H1 (cell line): ENCODE measurements around the gene CNGB1. TPM values are rescaled to one million over a fixed set of nuclear protein-coding genes. Genes with fewer than 3 reads are reported as not detected.

Source experiments
- CTCF ChIA-PET: fragments of 300-600 bp; sonication (Branson Sonifier 250); formaldehyde crosslinking; loops from one replicate; lab custom pipeline; 2021; ENCODE audit not compliant: partially characterized antibody; lab: Charles Lee
- POLR2A ChIA-PET: fragments of 300-600 bp; sonication (Branson Sonifier 250); formaldehyde crosslinking; loops from one replicate; lab custom pipeline; 2021; ENCODE audit warnings: inconsistent platforms; ENCODE audit not compliant: partially characterized antibody; lab: Charles Lee
- DNase-seq, 2 experiments: peaks; one replicate each; pipeline versions ENCODE4 v3.0.0 to v3.0.0-alpha.2; 2010 to 2022; ENCODE audit warnings: low spot score in 2 of 2, low read depth in 1 of 2, mixed read lengths in 1 of 2
- FAIRE-seq: peaks from 2 replicates; lab custom pipeline; 2011; peaks lifted over from hg19 to GRCh38; lab: Jason Lieb, UNC
- H2AFZ ChIP-seq: 2 replicates; pipeline ENCODE4 v1.8.1; 2012; ENCODE audit warnings: low read length, inconsistent platforms
- H2AK5ac ChIP-seq: 2 replicates; pipeline ENCODE4 v1.6.1; 2013; ENCODE audit warnings: low read depth, low read length
- H2BK120ac ChIP-seq: replicated peaks from 2 replicates; pipeline ENCODE3; 2013; ENCODE audit warnings: low read depth, low read length, inconsistent platforms
- H2BK12ac ChIP-seq: 2 replicates; pipeline ENCODE4 v1.6.1; 2013; ENCODE audit warnings: low read depth, low read length
- H2BK15ac ChIP-seq: 2 replicates; pipeline ENCODE4 v1.6.1; 2013; ENCODE audit warnings: low read length
- H2BK20ac ChIP-seq: 2 replicates; pipeline ENCODE4 v1.6.1; 2013; ENCODE audit warnings: low read length
- H2BK5ac ChIP-seq: 2 replicates; pipeline ENCODE4 v1.6.1; 2013; ENCODE audit warnings: low read depth, low read length
- H3K14ac ChIP-seq: 2 replicates; pipeline ENCODE4 v1.6.1; 2013; ENCODE audit warnings: inconsistent platforms; ENCODE audit not compliant: insufficient read length
- H3K18ac ChIP-seq: 2 replicates; pipeline ENCODE4 v1.6.1; 2013; ENCODE audit warnings: low read length; ENCODE audit errors: extremely low read depth
- H3K23ac ChIP-seq: 2 replicates; pipeline ENCODE4 v1.6.1; 2013; ENCODE audit warnings: inconsistent platforms; ENCODE audit not compliant: insufficient read length
- H3K23me2 ChIP-seq: 2 replicates; pipeline ENCODE4 v1.6.1; 2013; ENCODE audit warnings: low read depth, low read length
- H3K27ac ChIP-seq: 2 replicates; pipeline ENCODE4 v1.6.1; 2011; ENCODE audit warnings: low read depth, low read length, inconsistent platforms
- H3K27me3 ChIP-seq, 4 experiments: replicated peaks in 1 of 4; 1 replicate in 1 of 4; 2 replicates in 3 of 4; pipeline versions ENCODE4 v1.6.1 to v1.8.1; 2011 to 2013; ENCODE audit warnings: low read length in 3 of 4, mild to moderate bottlenecking in 3 of 4, inconsistent platforms in 2 of 4, mixed read lengths in 2 of 4, moderate library complexity in 1 of 4; ENCODE audit not compliant: control insufficient read depth in 3 of 4, insufficient read depth in 3 of 4; ENCODE audit errors: extremely low read depth in 1 of 4
- H3K36me3 ChIP-seq, 4 experiments: 2 replicates each; pipeline versions ENCODE4 v1.6.1 to v1.8.1; 2011 to 2013; ENCODE audit warnings: mild to moderate bottlenecking in 4 of 4, low read length in 3 of 4, moderate library complexity in 2 of 4, control low read depth in 1 of 4, inconsistent platforms in 1 of 4; ENCODE audit not compliant: insufficient read depth in 4 of 4, control insufficient read depth in 2 of 4
- H3K4ac ChIP-seq: replicated peaks from 2 replicates; pipeline ENCODE3; 2013; ENCODE audit warnings: low read length, low read depth, mixed read lengths, inconsistent platforms; ENCODE audit not compliant: insufficient read length
- H3K4me1 ChIP-seq, 4 experiments: replicated peaks in 1 of 4; 1 replicate in 1 of 4; 2 replicates in 3 of 4; pipeline versions ENCODE4 v1.6.1 to v1.8.1; 2011 to 2013; ENCODE audit warnings: low read length in 3 of 4, inconsistent platforms in 2 of 4, mixed read lengths in 1 of 4; ENCODE audit not compliant: insufficient read depth in 4 of 4, control insufficient read depth in 3 of 4
- H3K4me2 ChIP-seq, 2 experiments: 2 replicates each; pipeline versions ENCODE4 v1.6.1 to v1.8.1; 2011 to 2013; ENCODE audit warnings: low read depth in 2 of 2, low read length in 2 of 2, control low read depth in 1 of 2, inconsistent platforms in 1 of 2, mild to moderate bottlenecking in 1 of 2; ENCODE audit not compliant: insufficient read depth in 1 of 2
- H3K4me3 ChIP-seq, 4 experiments: fragments of 200-600, 300-600 bp in 1 of 4; sonication (generic), shearing (Covaris generic), sonication (Bioruptor Twin) in 1 of 4; 2 replicates each; pipeline versions ENCODE4 v1.5.1 to v1.8.1; 2011 to 2016; ENCODE audit warnings: low read length in 4 of 4, low read depth in 3 of 4, control low read depth in 2 of 4, inconsistent platforms in 2 of 4, mild to moderate bottlenecking in 2 of 4, mixed read lengths in 1 of 4, moderate library complexity in 1 of 4; ENCODE audit not compliant: insufficient read depth in 2 of 4; ENCODE audit errors: extremely low read depth in 1 of 4
- H3K56ac ChIP-seq: replicated peaks from 2 replicates; pipeline ENCODE3; 2013; ENCODE audit warnings: low read depth, mild to moderate bottlenecking, mixed read lengths, low read length, inconsistent platforms; ENCODE audit not compliant: insufficient read length
- H3K79me1 ChIP-seq: 2 replicates; pipeline ENCODE4 v1.6.1; 2013; ENCODE audit warnings: low read depth, low read length, control low read depth
- H3K79me2 ChIP-seq, 2 experiments: 2 replicates each; pipeline versions ENCODE4 v1.6.1 to v1.8.1; 2012 to 2013; ENCODE audit warnings: low read length in 2 of 2, mild to moderate bottlenecking in 2 of 2, inconsistent platforms in 1 of 2; ENCODE audit not compliant: insufficient read depth in 2 of 2, control insufficient read depth in 1 of 2
- H3K9ac ChIP-seq, 4 experiments: replicated peaks in 1 of 4; 1 replicate in 1 of 4; 2 replicates in 3 of 4; pipeline versions ENCODE4 v1.6.1 to v1.8.1; 2011 to 2013; ENCODE audit warnings: low read depth in 3 of 4, low read length in 3 of 4, control low read depth in 2 of 4, mild to moderate bottlenecking in 2 of 4, moderate library complexity in 2 of 4, inconsistent platforms in 1 of 4; ENCODE audit errors: extremely low read depth in 1 of 4
- H3K9me3 ChIP-seq, 2 experiments: 2 replicates each; pipeline versions ENCODE4 v1.6.1 to v1.8.1; 2012 to 2013; ENCODE audit warnings: mild to moderate bottlenecking in 2 of 2, moderate library complexity in 2 of 2, control low read depth in 1 of 2, inconsistent platforms in 1 of 2, low read depth in 1 of 2, low read length in 1 of 2, mixed read lengths in 1 of 2; ENCODE audit not compliant: insufficient read depth in 2 of 2
- H4K20me1 ChIP-seq, 2 experiments: replicated peaks in 1 of 2; 2 replicates each; pipeline versions ENCODE3 to v1.8.1; 2011 to 2013; ENCODE audit warnings: inconsistent platforms in 2 of 2, low read length in 2 of 2, mild to moderate bottlenecking in 1 of 2; ENCODE audit not compliant: insufficient read depth in 2 of 2, control insufficient read depth in 1 of 2
- H4K5ac ChIP-seq: 2 replicates; pipeline ENCODE4 v1.6.1; 2013; ENCODE audit warnings: low read length, low read depth, mixed read lengths, inconsistent platforms; ENCODE audit not compliant: insufficient read length
- H4K8ac ChIP-seq: 2 replicates; pipeline ENCODE4 v1.8.0; 2013; ENCODE audit warnings: mild to moderate bottlenecking, moderate library complexity, low read length, inconsistent platforms; ENCODE audit not compliant: insufficient read depth; ENCODE audit errors: extremely low read depth
- H4K91ac ChIP-seq: replicated peaks from 2 replicates; pipeline ENCODE3; 2013; ENCODE audit warnings: low read length, mixed read lengths, inconsistent platforms; ENCODE audit not compliant: insufficient read length
- NANOG ChIP-seq: IDR thresholded peaks from 2 replicates; pipeline ENCODE4 v1.6.1; 2011; ENCODE audit warnings: low read length, low read depth, mild to moderate bottlenecking, inconsistent platforms; ENCODE audit not compliant: insufficient read depth, poor library complexity, severe bottlenecking
- RAD21 ChIP-seq, 2 experiments: IDR thresholded peaks in 1 of 2; conservative IDR thresholded peaks in 1 of 2; 2 replicates each; pipeline ENCODE4 v1.6.1; 2011; ENCODE audit warnings: low read depth in 2 of 2, low read length in 2 of 2, improper control_type of control experiment in 1 of 2, inconsistent platforms in 1 of 2, mild to moderate bottlenecking in 1 of 2, moderate library complexity in 1 of 2
- TCF12 ChIP-seq: IDR thresholded peaks from 2 replicates; pipeline ENCODE4 v1.6.1; 2011; ENCODE audit warnings: low read depth, mild to moderate bottlenecking, low read length
- TEAD4 ChIP-seq: IDR thresholded peaks from 2 replicates; pipeline ENCODE4 v1.6.1; 2012; ENCODE audit warnings: low read depth, low read length, inconsistent platforms, mixed read lengths
- WGBS, 2 experiments: shearing (Covaris generic) in 1 of 2; methylation state at CpG; one replicate each; pipeline versions ENCODE4 v1.1.6 to v1.1.7; 2013 to 2015; ENCODE audit warnings: low lambda C conversion rate in 2 of 2, mixed read lengths in 2 of 2, inconsistent platforms in 1 of 2, low coverage in 1 of 2, missing lambda C conversion rate in 1 of 2; ENCODE audit not compliant: insufficient replicate concordance in 2 of 2, insufficient coverage in 1 of 2, insufficient read length in 1 of 2; ENCODE audit errors: extremely low coverage in 1 of 2, missing lambda C conversion rate in 1 of 2; 5-methylcytosine and 5-hydroxymethylcytosine counted together
- polyA plus RNA-seq, 7 experiments: library from polyadenylated mRNA; depleted of rRNA in 3 of 7; stranded (reverse) in 5 of 7; unstranded in 2 of 7; fragments of >200 nt in 5 of 7; fragments of 200-250 nt in 2 of 7; gene quantifications; 1 replicate in 5 of 7; 2 replicates in 1 of 7; 4 replicates in 1 of 7; pipeline versions ENCODE4 v1.2.1 to v1.2.3, GENCODE V29; 2011 to 2013; ENCODE audit warnings: missing spikeins in 2 of 7, mixed read lengths in 2 of 7
- total RNA-seq: library from RNA; stranded (reverse); fragmentation: NEBNext Ultra II Directional; extraction: Animal tissue kit (Norgen Biotek cat#: 25700); gene quantifications from 2 replicates; pipeline ENCODE4 v1.2.1, GENCODE V29; 2021
- TF ChIP-seq, protein P1 (sequence below), 3 experiments: IDR thresholded peaks; 1 replicate in 2 of 3; 2 replicates in 1 of 3; pipeline versions ENCODE4 v1.5.1 to v1.6.1; 2011; ENCODE audit warnings: low read length in 3 of 3, mild to moderate bottlenecking in 3 of 3, inconsistent platforms in 2 of 3, low read depth in 1 of 3, moderate library complexity in 1 of 3; ENCODE audit not compliant: insufficient read depth in 1 of 3; ENCODE audit errors: control extremely low read depth in 1 of 3

CNGB1 gene
- total and polyA plus RNA-seq, 2 of the 8 experiments (the other 6 are each of a cell fraction or from before 2014, with no cell fraction given), result not detected

DNA sequence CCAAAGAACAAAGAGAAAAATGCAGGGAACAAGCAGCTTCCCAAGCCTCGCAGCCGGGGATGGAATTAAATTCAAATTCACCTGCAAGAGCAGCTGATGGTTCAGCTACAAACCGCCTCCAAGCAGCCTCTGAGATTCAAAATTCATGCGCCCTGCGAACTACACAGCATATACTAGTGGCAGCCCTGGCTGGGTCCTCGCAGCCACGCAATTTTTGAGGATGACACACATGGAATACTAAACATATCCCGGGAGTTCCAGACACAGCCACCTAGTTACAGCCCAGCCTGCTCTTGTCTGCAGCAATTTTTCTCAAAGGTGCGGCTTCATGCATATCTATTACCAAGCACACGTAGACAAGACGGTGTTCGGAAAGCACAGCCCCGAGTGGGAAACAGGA lies 132.8 kb downstream of the CNGB1 start:
- Histone ChIP-seq H4K8ac (no peak overlapping the region), H3K9ac (no peak overlapping the region), H2BK12ac (no peak overlapping the region; the same call in 1 of the 2 replicates), H3K14ac (no peak overlapping the region), H3K4me3 (no peak overlapping the region), H3K4ac (no peak overlapping the region), H3K36me3 (no peaks in the 10 kb centered on the region), H4K91ac (no peak overlapping the region), H3K79me2 (no peaks in the 10 kb centered on the region), H3K23me2 (no peaks in the 10 kb centered on the region), H4K20me1 (no peaks in the 10 kb centered on the region), H3K27me3 (no peaks in the 10 kb centered on the region), H3K4me2 (no peak overlapping the region), H3K27ac (no peak overlapping the region), H2AFZ (no peak overlapping the region), H3K4me1 (peaks cover 6 to 15% (median 11%) of the 10 kb centered on the region in 4 experiments), H3K79me1 (no peaks in the 10 kb centered on the region), H3K9me3 (no peaks in the 10 kb centered on the region), H2AK5ac (no peak overlapping the region), H2BK120ac (no peak overlapping the region), H2BK5ac (0 out of 2 replicates have a peak overlapping the region, but pooled peaks have one; percentile 40), H3K56ac (no peak overlapping the region), H3K18ac (no peak overlapping the region), H2BK15ac (no peak overlapping the region), H2BK20ac (no peak overlapping the region), H3K23ac (no peak overlapping the region), H4K5ac (no peak overlapping the region)
- WGBS, 2 experiments, result 81% methylated on average over 13 of the region's 13 CpGs; no CpG with 5 or more reads in 1 of the 2 experiments
- CTCF ChIA-PET, result interaction anchor here (1.0 to 4.2 kb wide), 6 partner anchors 10 to 70 kb away, joined by 3 to 22 read pairs (median 4); no protein-coding TSS in a partner anchor
- no peak for DNase-seq
- POLR2A ChIA-PET, result interaction anchor here (0.7 to 1.2 kb wide), 6 partner anchors 11 to 46 kb away, joined by 3 to 4 read pairs (median 3); partner anchors contain the start of gene KIFC3
- FAIRE-seq, result no peak
- no peak for TF ChIP-seq NANOG
- TF ChIP-seq TCF12, result no peak
- no peak for TF ChIP-seq RAD21 (IDR thresholded peaks at IDR 0.05 in 1 of 2, conservative IDR thresholded peaks at IDR 0.05 in 1 of 2; ENCODE audit: low read depth in 2 of 2, low read length in 2 of 2)
- TF ChIP-seq, protein P1, sequence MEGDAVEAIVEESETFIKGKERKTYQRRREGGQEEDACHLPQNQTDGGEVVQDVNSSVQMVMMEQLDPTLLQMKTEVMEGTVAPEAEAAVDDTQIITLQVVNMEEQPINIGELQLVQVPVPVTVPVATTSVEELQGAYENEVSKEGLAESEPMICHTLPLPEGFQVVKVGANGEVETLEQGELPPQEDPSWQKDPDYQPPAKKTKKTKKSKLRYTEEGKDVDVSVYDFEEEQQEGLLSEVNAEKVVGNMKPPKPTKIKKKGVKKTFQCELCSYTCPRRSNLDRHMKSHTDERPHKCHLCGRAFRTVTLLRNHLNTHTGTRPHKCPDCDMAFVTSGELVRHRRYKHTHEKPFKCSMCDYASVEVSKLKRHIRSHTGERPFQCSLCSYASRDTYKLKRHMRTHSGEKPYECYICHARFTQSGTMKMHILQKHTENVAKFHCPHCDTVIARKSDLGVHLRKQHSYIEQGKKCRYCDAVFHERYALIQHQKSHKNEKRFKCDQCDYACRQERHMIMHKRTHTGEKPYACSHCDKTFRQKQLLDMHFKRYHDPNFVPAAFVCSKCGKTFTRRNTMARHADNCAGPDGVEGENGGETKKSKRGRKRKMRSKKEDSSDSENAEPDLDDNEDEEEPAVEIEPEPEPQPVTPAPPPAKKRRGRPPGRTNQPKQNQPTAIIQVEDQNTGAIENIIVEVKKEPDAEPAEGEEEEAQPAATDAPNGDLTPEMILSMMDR (IDR thresholded peaks at IDR 0.05; ENCODE audit: control extremely low read depth in 1 of 3, insufficient read depth in 1 of 3, low read depth in 1 of 3, low read length in 3 of 3), result no peak
- TF ChIP-seq TEAD4, result no peak
